ENCODE measurements around the gene KCNJ2. TPM values are rescaled to one million over a fixed set of nuclear protein-coding genes. Genes with fewer than 3 reads are reported as not detected.

The KCNJ2 gene
- total and polyA plus RNA-seq, 4 donors, result 0.47 to 2.7 (median 1.4) TPM

DNA sequence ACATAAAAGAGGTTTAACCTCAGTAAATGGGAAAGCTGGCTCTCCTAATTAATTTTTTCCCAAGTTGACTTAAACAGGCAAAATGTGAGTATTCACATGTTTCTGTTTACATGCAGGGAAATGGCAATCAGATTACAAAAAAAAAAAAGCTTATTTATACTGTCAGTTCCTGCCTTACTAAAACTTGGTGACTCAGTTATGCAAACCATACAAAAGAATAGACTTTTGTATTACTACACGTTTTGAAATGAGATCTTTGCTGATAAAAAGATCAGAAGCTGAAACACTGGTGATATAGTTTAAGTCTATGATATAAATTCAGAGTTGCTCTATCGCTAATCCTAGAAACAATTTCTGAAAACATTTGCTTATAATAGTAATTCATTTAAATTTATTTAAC is 9.4 kb upstream of the KCNJ2 start:
- TF ChIP-seq, protein P1, sequence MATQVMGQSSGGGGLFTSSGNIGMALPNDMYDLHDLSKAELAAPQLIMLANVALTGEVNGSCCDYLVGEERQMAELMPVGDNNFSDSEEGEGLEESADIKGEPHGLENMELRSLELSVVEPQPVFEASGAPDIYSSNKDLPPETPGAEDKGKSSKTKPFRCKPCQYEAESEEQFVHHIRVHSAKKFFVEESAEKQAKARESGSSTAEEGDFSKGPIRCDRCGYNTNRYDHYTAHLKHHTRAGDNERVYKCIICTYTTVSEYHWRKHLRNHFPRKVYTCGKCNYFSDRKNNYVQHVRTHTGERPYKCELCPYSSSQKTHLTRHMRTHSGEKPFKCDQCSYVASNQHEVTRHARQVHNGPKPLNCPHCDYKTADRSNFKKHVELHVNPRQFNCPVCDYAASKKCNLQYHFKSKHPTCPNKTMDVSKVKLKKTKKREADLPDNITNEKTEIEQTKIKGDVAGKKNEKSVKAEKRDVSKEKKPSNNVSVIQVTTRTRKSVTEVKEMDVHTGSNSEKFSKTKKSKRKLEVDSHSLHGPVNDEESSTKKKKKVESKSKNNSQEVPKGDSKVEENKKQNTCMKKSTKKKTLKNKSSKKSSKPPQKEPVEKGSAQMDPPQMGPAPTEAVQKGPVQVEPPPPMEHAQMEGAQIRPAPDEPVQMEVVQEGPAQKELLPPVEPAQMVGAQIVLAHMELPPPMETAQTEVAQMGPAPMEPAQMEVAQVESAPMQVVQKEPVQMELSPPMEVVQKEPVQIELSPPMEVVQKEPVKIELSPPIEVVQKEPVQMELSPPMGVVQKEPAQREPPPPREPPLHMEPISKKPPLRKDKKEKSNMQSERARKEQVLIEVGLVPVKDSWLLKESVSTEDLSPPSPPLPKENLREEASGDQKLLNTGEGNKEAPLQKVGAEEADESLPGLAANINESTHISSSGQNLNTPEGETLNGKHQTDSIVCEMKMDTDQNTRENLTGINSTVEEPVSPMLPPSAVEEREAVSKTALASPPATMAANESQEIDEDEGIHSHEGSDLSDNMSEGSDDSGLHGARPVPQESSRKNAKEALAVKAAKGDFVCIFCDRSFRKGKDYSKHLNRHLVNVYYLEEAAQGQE (IDR thresholded peaks at IDR 0.05), result no peak
- TF ChIP-seq ATF3 (IDR thresholded peaks at IDR 0.05), result no peak
- TF ChIP-seq HNF4A (conservative IDR thresholded peaks at IDR 0.05), result no peak
- no peak for TF ChIP-seq RXRA (IDR thresholded peaks at IDR 0.05)
- TF ChIP-seq RAD21 (IDR thresholded peaks at IDR 0.05), result no peak
- TF ChIP-seq JUND (IDR thresholded peaks at IDR 0.05), result no peak
- no peak for TF ChIP-seq FOXA2 (IDR thresholded peaks at IDR 0.05)
- TF ChIP-seq TAF1 (conservative IDR thresholded peaks at IDR 0.05), result no peak
- no peak for TF ChIP-seq EGR1 (IDR thresholded peaks at IDR 0.05; ENCODE audit: low read depth in 2 of 2)
- TF ChIP-seq HNF4G (IDR thresholded peaks at IDR 0.05), result no peak
- TF ChIP-seq, protein P2, sequence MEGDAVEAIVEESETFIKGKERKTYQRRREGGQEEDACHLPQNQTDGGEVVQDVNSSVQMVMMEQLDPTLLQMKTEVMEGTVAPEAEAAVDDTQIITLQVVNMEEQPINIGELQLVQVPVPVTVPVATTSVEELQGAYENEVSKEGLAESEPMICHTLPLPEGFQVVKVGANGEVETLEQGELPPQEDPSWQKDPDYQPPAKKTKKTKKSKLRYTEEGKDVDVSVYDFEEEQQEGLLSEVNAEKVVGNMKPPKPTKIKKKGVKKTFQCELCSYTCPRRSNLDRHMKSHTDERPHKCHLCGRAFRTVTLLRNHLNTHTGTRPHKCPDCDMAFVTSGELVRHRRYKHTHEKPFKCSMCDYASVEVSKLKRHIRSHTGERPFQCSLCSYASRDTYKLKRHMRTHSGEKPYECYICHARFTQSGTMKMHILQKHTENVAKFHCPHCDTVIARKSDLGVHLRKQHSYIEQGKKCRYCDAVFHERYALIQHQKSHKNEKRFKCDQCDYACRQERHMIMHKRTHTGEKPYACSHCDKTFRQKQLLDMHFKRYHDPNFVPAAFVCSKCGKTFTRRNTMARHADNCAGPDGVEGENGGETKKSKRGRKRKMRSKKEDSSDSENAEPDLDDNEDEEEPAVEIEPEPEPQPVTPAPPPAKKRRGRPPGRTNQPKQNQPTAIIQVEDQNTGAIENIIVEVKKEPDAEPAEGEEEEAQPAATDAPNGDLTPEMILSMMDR (IDR thresholded peaks at IDR 0.05; ENCODE audit: low read depth, low read length, missing input control), result no peak
- TF ChIP-seq FOXA1 (IDR thresholded peaks at IDR 0.05), result no peak
- no peak for TF ChIP-seq YY1 (IDR thresholded peaks at IDR 0.05)
- TF ChIP-seq, protein P3, sequence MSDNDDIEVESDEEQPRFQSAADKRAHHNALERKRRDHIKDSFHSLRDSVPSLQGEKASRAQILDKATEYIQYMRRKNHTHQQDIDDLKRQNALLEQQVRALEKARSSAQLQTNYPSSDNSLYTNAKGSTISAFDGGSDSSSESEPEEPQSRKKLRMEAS (IDR thresholded peaks at IDR 0.05), result no peak
- TF ChIP-seq GABPA (IDR thresholded peaks at IDR 0.05 in 1 of 2, conservative IDR thresholded peaks at IDR 0.05 in 1 of 2), result no peak
- TF ChIP-seq ZBTB33 (IDR thresholded peaks at IDR 0.05), result no peak
- no peak for TF ChIP-seq NR2F2 (IDR thresholded peaks at IDR 0.05)
- TF ChIP-seq SP1 (IDR thresholded peaks at IDR 0.05), result no peak
- Histone ChIP-seq H3K36me3 (ENCODE audit: control insufficient read depth in 4 of 4, insufficient read depth in 3 of 4, low read depth in 1 of 4, low read length in 3 of 4) (no peaks in the 10 kb centered on the region), H3K4me3 (ENCODE audit: low read depth in 1 of 3, low read length in 3 of 3) (no peak overlapping the region), H3K27ac (ENCODE audit: low read depth in 1 of 2, low read length in 2 of 2) (no peak overlapping the region), H3K9ac (ENCODE audit: low read depth in 1 of 2, low read length in 2 of 2) (no peak overlapping the region), H3K9me3 (ENCODE audit: control insufficient read depth in 4 of 4, low read length in 3 of 4) (no peaks in the 10 kb centered on the region), H3K27me3 (ENCODE audit: control insufficient read depth in 4 of 4, insufficient read depth in 4 of 4, low read length in 3 of 4) (peaks cover 0 to 3% (median 1%) of the 10 kb centered on the region in 4 donors), H3K4me1 (ENCODE audit: control insufficient read depth in 4 of 4, insufficient read depth in 4 of 4, low read length in 3 of 4) (no peaks in the 10 kb centered on the region)
- 53% methylated on average over 2 of the region's 2 CpGs for WGBS
- no peak for DNase-seq (ENCODE audit: low spot score)
